Ascending aorta (tissue), 2 donors: Measurements from ENCODE around the gene AGAP1. TPM values are rescaled to one million over a fixed set of nuclear protein-coding genes. Genes with fewer than 3 reads are reported as not detected.

Experiments
- DNase-seq, 2 donors: peaks; one replicate each; pipeline ENCODE4 v3.0.0-alpha.2; 2019; ENCODE audit warnings: low spot score in 2 of 2
- H3K27ac ChIP-seq, 2 donors: fragments of 200-600 bp; sonication (generic); one replicate each; pipeline ENCODE4 v1.5.1; 2016 to 2017; ENCODE audit warnings: mild to moderate bottlenecking in 1 of 2
- H3K27me3 ChIP-seq: fragments of 200-600 bp; sonication (generic); one replicate; pipeline ENCODE4 v1.5.1; 2017
- H3K36me3 ChIP-seq, 2 donors: fragments of 200-600 bp; sonication (generic); one replicate each; pipeline ENCODE4 v1.5.1; 2016
- H3K4me1 ChIP-seq, 2 donors: fragments of 200-600 bp; sonication (generic); one replicate each; pipeline ENCODE4 v1.5.1; 2016 to 2017; ENCODE audit warnings: mild to moderate bottlenecking in 1 of 2
- H3K4me3 ChIP-seq, 2 donors: fragments of 200-600 bp; sonication (generic); one replicate each; pipeline ENCODE4 v1.5.1; 2016 to 2017; ENCODE audit warnings: mild to moderate bottlenecking in 1 of 2
- H3K9me3 ChIP-seq, 2 donors: fragments of 200-600 bp; sonication (generic); one replicate each; pipeline ENCODE4 v1.5.1; 2016
- CTCF ChIP-seq, 3 experiments: fragments of 200-600 bp in 2 of 3; fragments of 450-650 bp in 1 of 3; sonication (generic) in 2 of 3; IDR thresholded peaks; one replicate each; pipeline ENCODE4 v1.5.1; 2016 to 2019; ENCODE audit warnings: antibody characterized with exemption in 3 of 3, mild to moderate bottlenecking in 1 of 3, moderate library complexity in 1 of 3
- intact Hi-C: fragments of 100-400 bp; cut with DNase I; formaldehyde crosslinking; loops from one replicate; pipeline ENCODE4 v1.15.1; 2023
- total RNA-seq: library from RNA; depleted of rRNA; stranded (reverse); fragments of >200 nt; gene quantifications from one replicate; pipeline ENCODE4 v1.1.0, GENCODE V29; 2016

The AGAP1 gene
- total RNA-seq, 1 donor from 2014 or later, result 19.7 TPM

GRCh38 chr2:235725016-235725489, 231.2 kb downstream of the AGAP1 start:
- peak overlapping the region; percentile 42 to 54 for H3K27ac ChIP-seq
- no peak for TF ChIP-seq CTCF (IDR thresholded peaks at IDR 0.05)
- no peaks in the 10 kb centered on the region for H3K27me3 ChIP-seq
- peaks cover 0 to 8% of the 10 kb centered on the region in 2 donors for H3K4me1 ChIP-seq
- no peak for DNase-seq
- no peaks in the 10 kb centered on the region for H3K9me3 ChIP-seq
- peak overlapping the region in 1 of 2 donors; percentile 35 for H3K4me3 ChIP-seq
- H3K36me3 ChIP-seq, result no peaks in the 10 kb centered on the region
- intact Hi-C loops, result no loop called here

GRCh38 chr2:235725841-235726240, 232.0 kb downstream of the AGAP1 start:
- H3K27me3 ChIP-seq, result no peaks in the 10 kb centered on the region
- peaks cover 0 to 8% of the 10 kb centered on the region in 2 donors for H3K4me1 ChIP-seq
- H3K27ac ChIP-seq, result no peak overlapping the region

GRCh38 chr2:235726554-235726953, 232.7 kb downstream of the AGAP1 start:
- Histone ChIP-seq H3K27me3 (no peaks in the 10 kb centered on the region), H3K9me3 (no peaks in the 10 kb centered on the region), H3K4me3 (no peak overlapping the region), H3K36me3 (no peaks in the 10 kb centered on the region), H3K27ac (no peak overlapping the region), H3K4me1 (peaks cover 0 to 8% of the 10 kb centered on the region in 2 donors)
- no peak for DNase-seq
- intact Hi-C loops, result no loop called here
- no peak for TF ChIP-seq CTCF (IDR thresholded peaks at IDR 0.05)

More at GRCh38 chr2:235725841-235726240, 232.0 kb downstream of the AGAP1 start:
- Histone ChIP-seq H3K9me3 (no peaks in the 10 kb centered on the region), H3K4me3 (no peak overlapping the region), H3K36me3 (no peaks in the 10 kb centered on the region)
- intact Hi-C loops, result no loop called here
- DNase-seq, result no peak
- no peak for TF ChIP-seq CTCF (IDR thresholded peaks at IDR 0.05)

- TF ChIP-seq CTCF (IDR thresholded peaks at IDR 0.05), result no peak
- intact Hi-C loops, result no loop called here
- DNase-seq, result no peak
- Histone ChIP-seq H3K27me3 (no peaks in the 10 kb centered on the region), H3K4me1 (peaks cover 0 to 8% of the 10 kb centered on the region in 2 donors), H3K36me3 (no peaks in the 10 kb centered on the region), H3K9me3 (no peaks in the 10 kb centered on the region), H3K4me3 (no peak overlapping the region), H3K27ac (no peak overlapping the region)
Observed at GRCh38 chr2:235727174-235727573, 233.3 kb downstream of the AGAP1 start.

GRCh38 chr2:235727891-235728799, 234.3 kb downstream of the AGAP1 start:
- intact Hi-C loops, result no loop called here
- Histone ChIP-seq H3K4me1 (peaks cover 0 to 8% of the 10 kb centered on the region in 2 donors), H3K27ac (no peak overlapping the region)

More at GRCh38 chr2:235727891-235728799, 234.3 kb downstream of the AGAP1 start:
- Histone ChIP-seq H3K4me3 (no peak overlapping the region), H3K36me3 (no peaks in the 10 kb centered on the region), H3K27me3 (no peaks in the 10 kb centered on the region), H3K9me3 (no peaks in the 10 kb centered on the region)
- no peak for DNase-seq
- no peak for TF ChIP-seq CTCF (IDR thresholded peaks at IDR 0.05)
